ENCODE measurements around the gene TMEM86A. TPM values are rescaled to one million over a fixed set of nuclear protein-coding genes. Genes with fewer than 3 reads are reported as not detected.

The TMEM86A gene
- total and polyA plus RNA-seq, 2 of the 8 experiments (the other 6 are each of a cell fraction or from before 2014, with no cell fraction given) = 1.5 to 1.7 TPM

GRCh38 chr11:18731949-18732821 lies 33.6 kb downstream of the TMEM86A start:
- Histone ChIP-seq H4K8ac (ENCODE audit: extremely low read depth, insufficient read depth, low read length) (no peak overlapping the region), H3K4ac (replicated peaks; ENCODE audit: insufficient read length, low read depth, low read length) (no peak overlapping the region), H3K23me2 (ENCODE audit: low read depth, low read length) (no peaks in the 10 kb centered on the region), H3K79me1 (ENCODE audit: low read depth, low read length) (no peaks in the 10 kb centered on the region), H3K36me3 (ENCODE audit: control insufficient read depth in 2 of 4, insufficient read depth in 4 of 4, low read length in 3 of 4) (no peaks in the 10 kb centered on the region; a peak in 1 of 8 replicates), H2BK20ac (ENCODE audit: low read length) (no peak overlapping the region), H2BK15ac (ENCODE audit: low read length) (no peak overlapping the region), H3K79me2 (ENCODE audit: control insufficient read depth in 1 of 2, insufficient read depth in 2 of 2, low read length in 2 of 2) (no peaks in the 10 kb centered on the region), H4K20me1 (replicated peaks in 1 of 2; ENCODE audit: control insufficient read depth in 1 of 2, insufficient read depth in 2 of 2, low read length in 2 of 2) (no peaks in the 10 kb centered on the region), H2BK12ac (ENCODE audit: low read depth, low read length) (no peak overlapping the region), H2AK5ac (ENCODE audit: low read depth, low read length) (no peak overlapping the region), H3K27ac (ENCODE audit: low read depth, low read length) (no peak overlapping the region), H3K4me1 (replicated peaks in 1 of 4; ENCODE audit: control insufficient read depth in 3 of 4, insufficient read depth in 4 of 4, low read length in 3 of 4) (peaks cover 0 to 9% (median 3%) of the 10 kb centered on the region in 4 experiments; a peak in 5 of 7 replicates), H2AFZ (ENCODE audit: low read length) (no peak overlapping the region), H3K4me2 (ENCODE audit: insufficient read depth in 1 of 2, low read depth in 2 of 2, low read length in 2 of 2) (no peak overlapping the region), H3K27me3 (replicated peaks in 1 of 4; ENCODE audit: control insufficient read depth in 3 of 4, extremely low read depth in 1 of 4, insufficient read depth in 3 of 4, low read length in 3 of 4) (no peaks in the 10 kb centered on the region), H4K5ac (ENCODE audit: insufficient read length, low read depth, low read length) (no peak overlapping the region), H3K18ac (ENCODE audit: extremely low read depth, low read length) (no peak overlapping the region), H3K9me3 (ENCODE audit: insufficient read depth in 2 of 2, low read depth in 1 of 2, low read length in 1 of 2) (no peaks in the 10 kb centered on the region), H3K9ac (replicated peaks in 1 of 4; ENCODE audit: extremely low read depth in 1 of 4, low read depth in 3 of 4, low read length in 3 of 4) (no peak overlapping the region), H3K23ac (ENCODE audit: insufficient read length) (no peak overlapping the region), H3K14ac (ENCODE audit: insufficient read length) (no peak overlapping the region), H3K4me3 (ENCODE audit: extremely low read depth in 1 of 4, insufficient read depth in 2 of 4, low read depth in 3 of 4, low read length in 4 of 4) (no peak overlapping the region), H2BK5ac (ENCODE audit: low read depth, low read length) (0 out of 2 replicates have a peak overlapping the region, but pooled peaks have one; percentile 28), H4K91ac (replicated peaks; ENCODE audit: insufficient read length, low read length) (no peak overlapping the region), H2BK120ac (replicated peaks; ENCODE audit: low read depth, low read length) (no peak overlapping the region), H3K56ac (replicated peaks; ENCODE audit: insufficient read length, low read depth, low read length) (no peak overlapping the region)
- FAIRE-seq (peak; percentile 93), DNase-seq (ENCODE audit: low read depth in 1 of 2, low spot score in 2 of 2) (peak in 1 of 2 experiments; percentile 90)
- CTCF ChIA-PET (ENCODE audit: partially characterized antibody) = interaction anchor here (0.6 to 16.4 kb wide), 23 partner anchors 9 to 617 kb away, joined by 3 to 244 read pairs (median 6); no protein-coding TSS in a partner anchor
- POLR2A ChIA-PET (ENCODE audit: partially characterized antibody) = no interaction called here
- TF ChIP-seq MAFK (IDR thresholded peaks at IDR 0.05; ENCODE audit: low read depth, low read length) (no peak), SIRT6 (IDR thresholded peaks at IDR 0.05; ENCODE audit: low read length) (no peak), CHD1 (IDR thresholded peaks at IDR 0.05; ENCODE audit: low read depth, low read length) (no peak), RAD21 (IDR thresholded peaks at IDR 0.05 in 1 of 2, conservative IDR thresholded peaks at IDR 0.05 in 1 of 2; ENCODE audit: low read depth in 2 of 2, low read length in 2 of 2) (peak; percentile 71 to 81), CHD2 (IDR thresholded peaks at IDR 0.05; ENCODE audit: low read length) (no peak), ASH2L (IDR thresholded peaks at IDR 0.05; ENCODE audit: low read length) (no peak), NANOG (IDR thresholded peaks at IDR 0.05; ENCODE audit: insufficient read depth, low read depth, low read length, poor library complexity, severe bottlenecking) (no peak)
- TF ChIP-seq, protein P1, sequence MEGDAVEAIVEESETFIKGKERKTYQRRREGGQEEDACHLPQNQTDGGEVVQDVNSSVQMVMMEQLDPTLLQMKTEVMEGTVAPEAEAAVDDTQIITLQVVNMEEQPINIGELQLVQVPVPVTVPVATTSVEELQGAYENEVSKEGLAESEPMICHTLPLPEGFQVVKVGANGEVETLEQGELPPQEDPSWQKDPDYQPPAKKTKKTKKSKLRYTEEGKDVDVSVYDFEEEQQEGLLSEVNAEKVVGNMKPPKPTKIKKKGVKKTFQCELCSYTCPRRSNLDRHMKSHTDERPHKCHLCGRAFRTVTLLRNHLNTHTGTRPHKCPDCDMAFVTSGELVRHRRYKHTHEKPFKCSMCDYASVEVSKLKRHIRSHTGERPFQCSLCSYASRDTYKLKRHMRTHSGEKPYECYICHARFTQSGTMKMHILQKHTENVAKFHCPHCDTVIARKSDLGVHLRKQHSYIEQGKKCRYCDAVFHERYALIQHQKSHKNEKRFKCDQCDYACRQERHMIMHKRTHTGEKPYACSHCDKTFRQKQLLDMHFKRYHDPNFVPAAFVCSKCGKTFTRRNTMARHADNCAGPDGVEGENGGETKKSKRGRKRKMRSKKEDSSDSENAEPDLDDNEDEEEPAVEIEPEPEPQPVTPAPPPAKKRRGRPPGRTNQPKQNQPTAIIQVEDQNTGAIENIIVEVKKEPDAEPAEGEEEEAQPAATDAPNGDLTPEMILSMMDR (IDR thresholded peaks at IDR 0.05; ENCODE audit: control extremely low read depth in 1 of 3, insufficient read depth in 1 of 3, low read depth in 1 of 3, low read length in 3 of 3) = peak; percentile 82 to 91 (median 86)
- WGBS, 2 experiments (ENCODE audit: extremely low coverage in 1 of 2, insufficient coverage in 1 of 2, insufficient read length in 1 of 2, insufficient replicate concordance in 2 of 2, low coverage in 1 of 2, low lambda C conversion rate in 2 of 2, missing lambda C conversion rate in 1 of 2) = 83% methylated on average over 11 of the region's 11 CpGs; no CpG with 5 or more reads in 1 of the 2 experiments
